Activated CD4-positive, CD25-positive, alpha-beta regulatory T cell treated with anti-CD3 and anti-CD28 coated beads, Interleukin-2, amount 50 U/mL, for 72 hours (primary cell): ENCODE results near the gene DEPDC4.
A peak's percentile ranks its signal among the peaks of the same experiment; 100 is the strongest.

Source experiments
- DNase-seq: peaks from one replicate; pipeline ENCODE4 v3.0.0; 2021

DEPDC4 gene

GRCh38 chr12:100211698-100212097, 55.2 kb downstream of the DEPDC4 start:
- no peak for DNase-seq

GRCh38 chr12:100208834-100209233, 58.0 kb downstream of the DEPDC4 start:
- DNase-seq, result no peak

- no peak for DNase-seq
Observed at GRCh38 chr12:100207311-100207710, 59.6 kb downstream of the DEPDC4 start.

GRCh38 chr12:100201604-100202423, 65.1 kb downstream of the DEPDC4 start:
- DNase-seq, result no peak

- DNase-seq, result peak; percentile 92
Observed at GRCh38 chr12:100200463-100201181, 66.3 kb downstream of the DEPDC4 start, which contains the start of gene ACTR6. Gene ACTR6, plus strand, starts transcription at chr12:100200815. Its CDS starts 37 bp downstream, at chr12:100200852.

- peak; percentile 77 for DNase-seq
Observed at GRCh38 chr12:100199347-100200149, 67.3 kb downstream of the DEPDC4 start.

- no peak for DNase-seq
Observed at GRCh38 chr12:100199023-100199346, 67.9 kb downstream of the DEPDC4 start.

GRCh38 chr12:100197486-100197885, 69.4 kb downstream of the DEPDC4 start:
- no peak for DNase-seq

GRCh38 chr12:100193085-100193484, 73.8 kb downstream of the DEPDC4 start:
- DNase-seq, result no peak
